ENCODE data around the gene NEB.
"Not testable (repeated sequence)": the region's sequence is repeated elsewhere in the genome, so short reads cannot be mapped to it uniquely, and the experiment has no call there.

NEB gene

DNA sequence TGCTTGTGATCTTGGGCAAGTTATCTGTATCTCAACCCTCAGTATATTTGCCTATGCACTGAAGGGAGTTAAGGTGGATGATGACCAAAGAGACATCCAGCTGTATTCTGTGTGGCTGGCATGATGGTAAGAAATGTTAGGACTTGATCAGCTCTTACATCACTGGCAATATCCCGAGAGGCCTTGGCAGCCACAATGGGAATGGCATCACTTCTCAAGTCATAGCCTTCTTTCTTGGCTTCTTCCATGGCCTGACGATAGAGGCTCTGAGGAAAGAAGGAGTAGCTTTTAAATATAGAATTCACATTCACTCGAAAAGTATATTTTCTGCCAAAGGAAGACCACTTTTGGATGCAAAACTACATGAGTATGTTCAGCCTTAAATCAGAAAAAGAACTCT is 113.5 kb downstream of the NEB start:
- H3K27ac ChIP-seq: no peak overlapping the region

DNA sequence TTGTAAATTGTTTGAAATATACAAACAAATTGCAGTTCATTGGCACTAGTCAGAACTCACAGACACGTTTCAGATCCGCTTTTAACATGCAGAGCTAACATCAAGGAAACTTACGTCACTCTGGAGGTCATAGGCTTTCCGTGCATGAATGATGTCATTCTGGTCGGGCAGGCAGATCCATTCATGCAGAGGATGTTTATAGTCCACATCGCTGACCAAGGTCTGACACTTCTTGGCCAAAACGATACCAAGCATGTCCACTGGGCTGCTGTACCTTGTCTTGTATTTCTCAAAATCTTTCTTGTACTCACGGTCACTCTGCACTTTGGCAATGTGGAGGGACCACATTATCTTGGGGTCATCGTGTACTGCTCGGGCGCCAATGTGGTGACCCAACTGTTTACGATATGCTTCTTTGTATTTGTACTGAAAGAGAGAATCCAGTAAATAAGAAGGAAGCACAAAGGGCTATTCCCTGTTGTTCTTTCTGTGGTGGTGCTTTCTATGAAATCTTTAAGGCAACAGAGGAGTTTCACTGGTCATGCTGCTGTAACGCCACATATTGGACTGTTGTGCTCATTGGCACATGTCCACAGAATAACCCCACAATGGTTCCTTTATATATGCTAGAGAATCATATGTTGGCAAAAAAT is 114.8 kb downstream of the NEB start:
- no peak for DNase-seq (ENCODE audit: low read depth, low spot score)
- H3K27ac ChIP-seq: no peak overlapping the region

More for the DNA sequence above, 113.5 kb downstream of the NEB start:
- DNase-seq (ENCODE audit: low read depth, low spot score): no peak

DNA sequence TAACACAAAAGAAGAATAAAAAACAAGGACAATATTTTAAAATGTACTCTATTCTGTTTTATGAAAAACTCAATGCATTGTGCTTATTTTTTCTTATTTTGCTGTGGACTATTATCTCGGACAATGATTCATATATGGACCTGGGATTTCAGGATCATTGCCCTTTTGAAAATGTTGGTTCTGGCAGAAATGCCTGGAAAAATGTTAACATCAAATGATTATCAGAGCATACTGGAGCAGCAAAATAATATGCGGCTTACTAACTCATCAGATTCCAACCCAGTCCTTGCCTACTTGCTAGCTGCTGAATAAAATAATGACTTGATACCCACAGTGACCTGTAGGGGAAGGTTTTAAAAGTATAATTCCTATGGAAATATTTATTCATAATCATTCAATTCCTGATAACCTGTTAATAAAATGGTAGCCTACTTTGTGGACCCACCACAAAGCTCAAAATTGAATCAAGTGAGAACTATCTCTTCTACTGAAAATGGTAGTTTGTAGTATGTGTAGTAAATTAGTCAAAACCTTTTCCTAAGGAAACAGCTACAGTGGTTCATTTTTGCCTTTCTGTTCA is 117.4 kb downstream of the NEB start:
- no peak overlapping the region for H3K27ac ChIP-seq

DNA sequence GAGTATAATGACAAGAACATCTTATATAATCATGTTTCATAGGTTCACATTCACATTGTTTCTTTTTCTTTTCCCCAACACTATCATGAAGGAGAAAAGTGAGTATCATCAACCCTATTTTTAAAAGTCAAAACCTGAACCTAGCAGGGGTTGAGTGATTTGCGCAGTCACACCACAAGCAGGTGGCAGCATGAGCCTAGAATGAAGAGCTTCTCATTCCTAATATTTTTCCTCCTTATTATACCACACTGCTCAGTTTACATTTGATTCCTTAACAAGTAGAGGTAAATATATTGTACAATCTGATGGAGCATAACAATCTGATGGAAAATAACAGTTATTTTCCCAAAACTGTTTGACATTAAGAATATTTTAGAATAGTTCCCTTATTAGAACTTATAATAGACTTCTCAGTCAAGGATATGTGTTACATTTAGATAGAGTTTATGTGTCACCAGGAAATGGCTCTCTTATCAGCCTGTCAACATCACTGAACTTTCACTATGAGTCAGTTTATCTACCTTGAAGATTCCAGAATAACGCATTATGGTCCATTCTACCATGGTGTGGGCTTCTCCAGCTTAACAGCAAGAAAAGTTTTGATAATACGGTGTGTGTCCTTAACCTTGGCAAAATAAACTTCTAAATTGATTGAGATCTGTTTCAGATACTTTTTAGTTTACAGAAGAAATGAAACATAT is 119.5 kb downstream of the NEB start:
- DNase-seq (ENCODE audit: low read depth, low spot score): no peak

More for the DNA sequence above, 117.4 kb downstream of the NEB start:
- DNase-seq (ENCODE audit: low read depth, low spot score): no peak

DNA sequence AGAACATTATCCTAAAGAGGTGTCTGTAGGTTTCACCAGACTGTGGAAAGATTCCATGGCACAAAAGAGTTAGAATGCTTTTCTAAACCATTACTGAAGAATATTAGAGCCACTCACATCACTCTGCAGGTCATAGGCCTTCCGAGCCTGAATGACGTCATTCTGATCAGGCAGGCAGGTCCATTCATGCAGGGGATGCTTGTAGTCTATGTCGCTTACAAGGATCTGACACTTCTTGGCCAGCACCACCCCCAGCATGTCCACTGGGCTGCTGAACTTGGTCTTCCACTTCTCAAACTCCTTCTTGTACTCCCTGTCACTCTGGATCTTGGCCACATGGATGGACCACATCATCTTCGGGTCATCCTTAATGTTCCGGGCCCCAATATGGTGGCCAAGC is 120.1 kb downstream of the NEB start:
- H3K27ac ChIP-seq: no peak overlapping the region
- no peak for DNase-seq (ENCODE audit: low read depth, low spot score)

More for the DNA sequence above, 119.5 kb downstream of the NEB start:
- no peak overlapping the region for H3K27ac ChIP-seq

DNA sequence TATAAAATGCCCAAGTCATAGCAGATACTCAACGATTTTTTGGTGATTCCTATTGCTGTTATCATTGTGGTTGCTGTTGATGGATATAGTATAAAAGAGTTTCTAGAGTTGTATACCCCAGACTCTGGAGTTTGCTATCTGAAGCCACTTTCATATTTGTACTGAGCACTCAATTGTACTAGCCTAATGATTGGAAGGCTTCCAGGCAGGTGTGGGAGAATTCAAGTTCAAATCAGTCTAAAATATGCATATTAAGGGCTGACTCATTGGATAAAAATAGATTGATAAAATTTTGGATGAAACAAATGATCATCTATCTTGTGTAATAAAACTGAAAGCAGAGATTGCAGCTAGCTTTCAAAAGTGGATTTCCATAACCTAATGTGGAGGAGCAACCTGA is 122.9 kb downstream of the NEB start:
- no peak overlapping the region for H3K27ac ChIP-seq
- DNase-seq (ENCODE audit: low read depth, low spot score): no peak

DNA sequence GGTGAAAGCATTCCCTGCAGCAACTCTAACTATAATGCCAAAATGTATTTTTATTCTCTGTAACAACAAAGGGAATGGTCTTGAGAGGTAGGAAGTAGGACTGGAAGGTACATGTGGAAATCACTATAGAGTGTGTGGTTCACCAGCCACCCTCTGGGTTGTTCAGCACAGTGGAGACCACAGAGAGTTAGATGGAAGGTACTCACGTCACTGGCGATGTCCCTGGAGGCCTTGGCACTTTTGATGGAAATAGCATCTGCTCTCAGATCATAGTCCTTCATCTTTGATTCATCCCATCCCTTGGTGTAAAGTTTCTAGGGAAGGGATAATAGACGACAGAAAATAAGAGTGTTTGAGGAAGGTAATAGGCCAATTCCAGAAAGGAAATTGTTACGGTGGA is 124.0 kb downstream of the NEB start:
- no peak for DNase-seq (ENCODE audit: low read depth, low spot score)
- no peak overlapping the region for H3K27ac ChIP-seq

DNA sequence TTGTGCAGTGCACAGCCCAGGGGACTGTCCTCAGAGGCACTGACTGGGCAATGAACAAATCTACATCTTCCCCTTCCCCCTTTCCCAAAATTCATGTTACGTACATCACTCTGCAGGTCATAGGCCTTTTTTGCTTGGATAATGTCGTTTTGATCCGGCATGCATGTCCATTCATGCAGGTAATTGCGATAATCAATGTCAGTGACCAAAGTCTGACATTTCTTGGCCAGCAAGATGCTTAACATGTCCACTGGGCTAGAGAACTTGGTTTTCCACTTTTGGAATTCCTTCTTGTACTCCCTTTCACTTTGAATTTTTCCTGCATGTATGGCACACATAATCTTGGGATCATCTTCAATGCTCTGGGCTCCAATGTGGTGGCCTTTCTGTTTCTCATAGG is 124.6 kb downstream of the NEB start:
- no peak overlapping the region for H3K27ac ChIP-seq
- DNase-seq (ENCODE audit: low read depth, low spot score): no peak

DNA sequence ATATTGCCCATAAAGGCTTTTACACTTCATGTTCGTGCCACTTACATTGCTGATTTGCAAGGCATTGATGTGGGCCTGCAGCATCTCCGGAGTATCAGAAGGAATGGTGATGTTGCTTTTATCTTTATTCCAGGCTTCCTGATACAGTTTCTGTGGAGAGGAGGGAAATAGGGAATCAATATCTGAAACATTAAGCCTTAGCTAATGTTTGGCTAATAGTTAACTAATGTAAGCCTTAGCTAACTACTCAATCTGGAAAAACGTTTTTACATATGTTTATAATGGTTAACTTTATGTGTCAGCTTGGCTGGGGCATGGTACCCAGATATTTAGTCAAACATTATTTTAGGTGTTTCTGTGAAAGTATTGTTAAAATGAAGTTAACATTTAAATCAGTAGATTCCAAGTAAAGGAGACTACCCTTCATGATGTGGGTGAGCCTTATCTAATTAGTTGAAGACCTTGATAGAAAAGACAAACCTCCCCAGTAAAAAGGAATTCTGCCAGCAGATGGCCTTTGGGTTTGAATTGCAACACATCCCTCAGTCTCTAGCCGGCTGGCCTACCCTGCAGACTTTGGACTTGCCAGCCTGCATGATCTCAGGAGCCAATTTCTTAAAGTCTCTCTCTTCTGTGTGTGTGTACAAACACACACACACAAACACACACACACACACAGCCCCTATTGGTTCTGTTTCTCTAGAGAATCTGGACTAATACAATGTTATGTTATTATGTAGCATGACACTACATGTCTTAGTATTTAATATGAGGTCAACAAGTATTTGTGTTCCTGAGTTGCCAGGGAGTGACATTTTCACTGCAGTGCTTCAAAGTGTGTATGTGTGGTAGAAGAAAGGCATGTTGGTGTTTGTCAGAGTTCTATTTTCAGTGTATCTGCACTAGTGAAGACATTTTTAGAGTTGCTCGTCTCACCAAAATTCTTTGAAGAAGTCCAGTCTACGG is 126.5 kb downstream of the NEB start:
- not testable (repeated sequence) for H3K27ac ChIP-seq; DNase-seq (ENCODE audit: low read depth, low spot score)

DNA sequence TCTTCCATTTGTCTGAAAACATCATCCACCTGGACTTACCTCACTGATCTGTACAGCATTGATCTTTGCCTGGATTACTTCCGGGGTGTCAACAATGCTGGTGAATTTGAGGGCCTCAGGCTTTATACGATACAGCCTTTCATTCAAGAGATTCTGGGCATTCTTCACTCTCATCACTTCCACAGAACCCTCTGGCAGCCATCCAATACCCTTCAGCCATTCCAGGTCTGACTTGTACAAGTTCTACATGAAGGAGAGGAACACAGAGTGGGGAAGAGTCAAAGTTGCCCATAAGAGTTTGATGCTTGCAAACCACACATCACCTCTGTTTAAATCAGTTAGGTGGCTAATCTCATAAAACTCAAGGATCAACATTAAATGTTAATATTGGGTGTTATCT is 130.7 kb downstream of the NEB start:
- DNase-seq (ENCODE audit: low read depth, low spot score); H3K27ac ChIP-seq: not testable (repeated sequence)

DNA sequence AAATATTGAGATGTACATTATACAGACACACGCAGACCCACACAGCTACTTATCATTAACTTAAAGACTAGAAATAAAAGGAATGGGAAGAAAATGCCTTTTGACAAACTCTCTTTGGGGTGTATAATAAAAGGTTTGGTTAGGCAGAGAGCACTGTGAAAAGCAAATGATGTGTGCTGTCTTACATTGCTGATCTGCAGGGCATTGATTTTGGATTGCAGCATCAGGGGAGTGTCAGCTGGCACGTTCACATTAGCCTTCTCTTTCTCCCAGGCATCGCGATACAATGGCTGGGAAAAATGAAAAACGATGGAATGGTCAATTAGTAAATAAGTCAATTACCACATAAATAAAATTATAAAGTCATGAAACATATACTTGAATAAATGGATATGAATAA is 131.9 kb downstream of the NEB start:
- not testable (repeated sequence) for DNase-seq (ENCODE audit: low read depth, low spot score); H3K27ac ChIP-seq

DNA sequence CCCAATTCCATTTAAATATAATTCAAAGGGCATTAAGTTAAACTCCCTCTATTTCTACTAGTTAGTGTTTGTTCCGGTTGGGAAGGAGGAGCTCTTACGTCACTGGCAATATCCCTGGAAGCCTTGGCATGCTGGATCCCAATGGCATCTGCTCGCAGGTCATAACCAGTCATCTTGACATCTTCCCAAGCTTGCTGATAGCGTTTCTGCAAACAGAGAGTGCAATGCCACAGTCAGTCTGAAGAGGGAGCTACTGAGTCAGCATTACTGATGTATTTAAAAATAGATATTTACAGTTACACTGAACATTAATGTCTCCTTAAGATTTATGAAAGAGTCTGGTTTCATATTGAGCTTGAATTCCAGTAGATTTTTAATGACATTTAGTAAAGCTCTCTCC is 132.5 kb downstream of the NEB start:
- not testable (repeated sequence) for H3K27ac ChIP-seq; DNase-seq (ENCODE audit: low read depth, low spot score)

DNA sequence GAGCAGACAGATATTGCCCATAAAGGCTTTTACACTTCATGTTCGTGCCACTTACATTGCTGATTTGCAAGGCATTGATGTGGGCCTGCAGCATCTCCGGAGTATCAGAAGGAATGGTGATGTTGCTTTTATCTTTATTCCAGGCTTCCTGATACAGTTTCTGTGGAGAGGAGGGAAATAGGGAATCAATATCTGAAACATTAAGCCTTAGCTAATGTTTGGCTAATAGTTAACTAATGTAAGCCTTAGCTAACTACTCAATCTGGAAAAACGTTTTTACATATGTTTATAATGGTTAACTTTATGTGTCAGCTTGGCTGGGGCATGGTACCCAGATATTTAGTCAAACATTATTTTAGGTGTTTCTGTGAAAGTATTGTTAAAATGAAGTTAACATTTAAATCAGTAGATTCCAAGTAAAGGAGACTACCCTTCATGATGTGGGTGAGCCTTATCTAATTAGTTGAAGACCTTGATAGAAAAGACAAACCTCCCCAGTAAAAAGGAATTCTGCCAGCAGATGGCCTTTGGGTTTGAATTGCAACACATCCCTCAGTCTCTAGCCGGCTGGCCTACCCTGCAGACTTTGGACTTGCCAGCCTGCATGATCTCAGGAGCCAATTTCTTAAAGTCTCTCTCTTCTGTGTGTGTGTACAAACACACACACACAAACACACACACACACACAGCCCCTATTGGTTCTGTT is 137.2 kb downstream of the NEB start:
- not testable (repeated sequence) for DNase-seq (ENCODE audit: low read depth, low spot score); H3K27ac ChIP-seq

DNA sequence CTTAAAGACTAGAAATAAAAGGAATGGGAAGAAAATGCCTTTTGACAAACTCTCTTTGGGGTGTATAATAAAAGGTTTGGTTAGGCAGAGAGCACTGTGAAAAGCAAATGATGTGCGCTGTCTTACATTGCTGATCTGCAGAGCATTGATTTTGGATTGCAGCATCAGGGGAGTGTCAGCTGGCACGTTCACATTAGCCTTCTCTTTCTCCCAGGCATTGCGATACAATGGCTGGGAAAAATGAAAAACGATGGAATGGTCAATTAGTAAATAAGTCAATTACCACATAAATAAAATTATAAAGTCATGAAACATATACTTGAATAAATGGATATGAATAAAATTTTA is 142.4 kb downstream of the NEB start:
- H3K27ac ChIP-seq: not testable (repeated sequence)

DNA sequence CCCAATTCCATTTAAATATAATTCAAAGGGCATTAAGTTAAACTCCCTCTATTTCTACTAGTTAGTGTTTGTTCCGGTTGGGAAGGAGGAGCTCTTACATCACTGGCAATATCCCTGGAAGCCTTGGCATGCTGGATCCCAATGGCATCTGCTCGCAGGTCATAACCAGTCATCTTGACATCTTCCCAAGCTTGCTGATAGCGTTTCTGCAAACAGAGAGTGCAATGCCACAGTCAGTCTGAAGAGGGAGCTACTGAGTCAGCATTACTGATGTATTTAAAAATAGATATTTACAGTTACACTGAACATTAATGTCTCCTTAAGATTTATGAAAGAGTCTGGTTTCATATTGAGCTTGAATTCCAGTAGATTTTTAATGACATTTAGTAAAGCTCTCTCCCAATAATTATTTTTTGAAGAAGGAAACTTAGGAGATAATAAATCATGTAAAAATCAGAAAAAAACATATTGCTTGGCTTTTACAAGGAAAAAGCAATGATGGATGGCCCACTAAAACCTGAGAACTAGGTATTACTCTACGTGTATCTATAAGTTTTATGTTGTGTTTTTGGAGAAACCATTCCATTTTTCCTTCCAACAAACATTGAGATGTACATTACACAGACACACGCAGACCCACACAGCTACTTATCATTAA is 142.9 kb downstream of the NEB start:
- not testable (repeated sequence) for DNase-seq (ENCODE audit: low read depth, low spot score); H3K27ac ChIP-seq

More for the DNA sequence above, 142.4 kb downstream of the NEB start:
- DNase-seq (ENCODE audit: low read depth, low spot score): not testable (repeated sequence)

DNA sequence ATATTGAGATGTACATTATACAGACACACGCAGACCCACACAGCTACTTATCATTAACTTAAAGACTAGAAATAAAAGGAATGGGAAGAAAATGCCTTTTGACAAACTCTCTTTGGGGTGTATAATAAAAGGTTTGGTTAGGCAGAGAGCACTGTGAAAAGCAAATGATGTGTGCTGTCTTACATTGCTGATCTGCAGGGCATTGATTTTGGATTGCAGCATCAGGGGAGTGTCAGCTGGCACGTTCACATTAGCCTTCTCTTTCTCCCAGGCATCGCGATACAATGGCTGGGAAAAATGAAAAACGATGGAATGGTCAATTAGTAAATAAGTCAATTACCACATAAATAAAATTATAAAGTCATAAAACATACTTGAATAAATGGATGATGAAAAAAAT is 153.0 kb downstream of the NEB start:
- not testable (repeated sequence) for DNase-seq (ENCODE audit: low read depth, low spot score); H3K27ac ChIP-seq

DNA sequence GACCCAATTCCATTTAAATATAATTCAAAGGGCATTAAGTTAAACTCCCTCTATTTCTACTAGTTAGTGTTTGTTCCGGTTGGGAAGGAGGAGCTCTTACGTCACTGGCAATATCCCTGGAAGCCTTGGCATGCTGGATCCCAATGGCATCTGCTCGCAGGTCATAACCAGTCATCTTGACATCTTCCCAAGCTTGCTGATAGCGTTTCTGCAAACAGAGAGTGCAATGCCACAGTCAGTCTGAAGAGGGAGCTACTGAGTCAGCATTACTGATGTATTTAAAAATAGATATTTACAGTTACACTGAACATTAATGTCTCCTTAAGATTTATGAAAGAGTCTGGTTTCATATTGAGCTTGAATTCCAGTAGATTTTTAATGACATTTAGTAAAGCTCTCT is 153.6 kb downstream of the NEB start:
- H3K27ac ChIP-seq; DNase-seq (ENCODE audit: low read depth, low spot score): not testable (repeated sequence)

DNA sequence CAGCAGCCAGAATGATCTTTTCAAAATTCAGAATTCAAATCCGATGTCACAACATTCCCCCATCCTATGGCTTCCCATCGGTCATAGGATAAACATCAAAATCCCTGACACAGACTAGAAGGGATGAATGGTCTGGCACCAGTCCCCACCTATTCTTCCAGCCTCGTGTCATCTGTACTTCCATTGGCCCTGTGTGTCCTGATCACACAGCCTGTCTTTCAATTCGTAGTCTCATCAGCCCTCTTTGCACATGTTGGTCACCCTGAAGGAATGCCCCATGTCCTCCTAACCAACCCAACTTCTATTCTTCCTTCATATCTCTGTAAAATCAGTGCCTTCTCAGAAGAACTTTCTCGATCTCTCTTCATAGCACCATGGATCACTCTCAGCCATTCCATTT is 157.2 kb downstream of the NEB start:
- no peak for DNase-seq (ENCODE audit: low read depth, low spot score)
- H3K27ac ChIP-seq: no peak overlapping the region

DNA sequence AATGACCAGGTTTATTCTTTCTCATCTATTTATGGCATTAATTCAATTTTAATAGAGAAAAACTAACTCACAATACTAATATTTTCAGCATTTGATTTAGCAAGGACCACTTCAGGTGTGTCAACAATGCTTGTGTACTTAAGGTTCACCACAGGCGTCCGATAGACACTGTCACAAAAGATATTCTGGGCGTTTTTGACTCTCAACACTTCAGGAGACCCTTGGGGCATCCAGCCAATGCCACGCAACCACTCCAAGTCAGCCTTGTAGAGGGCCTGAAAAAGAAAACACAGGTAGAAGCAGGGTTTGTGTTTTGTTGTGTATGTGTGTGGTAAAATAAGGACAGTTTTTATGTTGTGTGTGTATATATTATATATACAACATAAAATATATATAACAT is 158.2 kb downstream of the NEB start:
- DNase-seq (ENCODE audit: low read depth, low spot score): no peak
- H3K27ac ChIP-seq: no peak overlapping the region

All from epithelial cell of prostate (primary cell).